GM12865 (cell line): ENCODE measurements around the gene NAA25.
"Not testable (repeated sequence)": the region's sequence is repeated elsewhere in the genome, so short reads cannot be mapped to it uniquely, and the experiment has no call there.

Experiments used
- DNase-seq: peaks from one replicate; pipeline ENCODE4 v3.0.0; 2010; ENCODE audit warnings: low read depth
- H3K4me3 ChIP-seq: 2 replicates; pipeline ENCODE4 v1.5.1; 2011; ENCODE audit warnings: mild to moderate bottlenecking, low read depth, low read length, control low read depth
- CTCF ChIP-seq: IDR thresholded peaks from 2 replicates; pipeline ENCODE4 v1.5.1; 2011; ENCODE audit warnings: low read length, control low read depth, low read depth, inconsistent platforms; ENCODE audit not compliant: insufficient read depth; ENCODE audit errors: missing control alignments

Gene NAA25

GRCh38 chr12:112013601-112014402 lies 94.8 kb downstream of the NAA25 start:
- H3K4me3 ChIP-seq, result peak overlapping the region; percentile 96
- DNase-seq, result peak; percentile 87
- no peak for TF ChIP-seq CTCF

GRCh38 chr12:112012775-112013600 lies 95.6 kb downstream of the NAA25 start, which contains the start of the genes ERP29 and TMEM116:
Gene ERP29 (plus strand): TSS chr12:112013426. CDS start chr12:112013466, 40 bp downstream.
Gene TMEM116 (minus strand): TSS chr12:112013165. CDS start chr12:112005270, 7,895 bp downstream.
- H3K4me3 ChIP-seq, result peak within 1 kb of the TSS; percentile 99
- peak; percentile 100 for DNase-seq
- TF ChIP-seq CTCF, result peak; percentile 48

GRCh38 chr12:112011685-112012084 lies 96.9 kb downstream of the NAA25 start:
- no peak for TF ChIP-seq CTCF
- peak overlapping the region; percentile 99 for H3K4me3 ChIP-seq
- DNase-seq, result no peak

GRCh38 chr12:112010415-112011344 lies 97.9 kb downstream of the NAA25 start:
- no peak overlapping the region for H3K4me3 ChIP-seq
- DNase-seq, result no peak
- no peak for TF ChIP-seq CTCF

DNA sequence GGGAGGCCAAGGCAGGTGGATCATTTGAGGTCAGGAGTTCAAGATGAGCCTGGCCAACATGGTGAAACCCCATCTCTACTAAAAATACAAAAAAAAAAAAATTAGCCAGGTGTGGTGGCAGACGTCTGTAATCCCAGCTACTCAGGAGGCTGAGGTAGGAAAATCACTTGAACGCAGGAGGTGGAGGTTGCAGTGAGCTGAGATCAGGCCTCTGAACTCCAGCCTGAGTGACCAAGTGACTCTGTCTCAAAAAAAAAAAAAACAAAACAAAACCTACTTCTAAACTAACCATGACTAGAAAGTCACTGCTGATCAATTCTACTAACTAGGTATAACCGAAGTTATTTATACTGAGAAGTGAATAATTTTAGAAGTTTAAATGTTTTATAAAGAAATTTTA lies 99.0 kb downstream of the NAA25 start:
- H3K4me3 ChIP-seq, DNase-seq: not testable (repeated sequence)

DNA sequence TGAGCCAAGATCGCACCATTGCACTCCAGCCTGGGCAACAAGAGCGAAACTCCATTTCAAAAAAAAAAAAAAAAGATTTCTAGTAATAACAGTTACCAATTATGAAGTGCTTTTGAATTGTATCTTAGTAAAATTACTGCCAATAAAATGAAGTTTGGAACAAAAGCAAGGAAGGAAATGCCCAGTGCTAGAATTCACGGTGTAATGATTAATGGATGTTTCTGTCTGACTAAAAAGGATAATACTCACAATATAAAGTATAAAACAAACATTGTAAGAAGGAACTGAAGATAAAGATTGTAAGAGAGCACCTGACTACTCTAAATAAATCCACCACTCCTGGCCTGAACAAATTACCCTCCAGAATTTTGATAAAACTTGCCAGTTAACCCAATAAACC lies 99.7 kb downstream of the NAA25 start:
- TF ChIP-seq CTCF, result no peak
- H3K4me3 ChIP-seq, result no peak overlapping the region
- no peak for DNase-seq
